Daoy (cell line): Measurements from ENCODE around the gene HELB. TPM values are rescaled to one million over a fixed set of nuclear protein-coding genes. Genes with fewer than 3 reads are reported as not detected.

Experiments used
- DNase-seq: peaks from one replicate; pipeline ENCODE4 v3.0.0-alpha.2; 2015; ENCODE audit warnings: low read depth
- total RNA-seq: library from RNA; depleted of rRNA; stranded (reverse); fragments of >200 nt; shearing (Covaris generic); gene quantifications from 2 replicates; pipeline ENCODE4 v1.2.3, GENCODE V29; 2014; rRNA removed

HELB gene
- total RNA-seq, 1 experiment from 2014 or later: 3.2 TPM

DNA sequence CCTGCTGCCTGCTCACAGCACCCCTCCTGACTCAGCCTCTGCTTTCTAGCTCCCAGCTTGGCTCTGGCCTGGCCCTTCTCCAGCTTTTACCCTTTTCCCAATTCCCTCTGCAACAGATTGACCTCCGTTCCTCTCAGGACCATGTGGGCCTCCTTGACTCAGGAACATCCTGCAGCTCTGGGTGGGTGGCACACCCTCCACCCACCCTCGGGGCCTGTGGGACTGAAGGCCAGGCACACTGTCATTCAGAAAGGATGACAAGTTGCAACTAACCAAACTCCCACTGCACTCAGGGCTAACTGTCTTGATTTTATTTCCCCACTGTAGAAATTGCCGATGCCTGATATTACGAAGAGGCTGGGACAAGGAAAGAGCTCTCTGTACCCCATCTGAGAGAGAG, 59.4 kb downstream of the HELB start:
- DNase-seq: no peak

- no peak for DNase-seq
Observed at GRCh38 chr12:66365718-66366490, 63.6 kb downstream of the HELB start.

DNA sequence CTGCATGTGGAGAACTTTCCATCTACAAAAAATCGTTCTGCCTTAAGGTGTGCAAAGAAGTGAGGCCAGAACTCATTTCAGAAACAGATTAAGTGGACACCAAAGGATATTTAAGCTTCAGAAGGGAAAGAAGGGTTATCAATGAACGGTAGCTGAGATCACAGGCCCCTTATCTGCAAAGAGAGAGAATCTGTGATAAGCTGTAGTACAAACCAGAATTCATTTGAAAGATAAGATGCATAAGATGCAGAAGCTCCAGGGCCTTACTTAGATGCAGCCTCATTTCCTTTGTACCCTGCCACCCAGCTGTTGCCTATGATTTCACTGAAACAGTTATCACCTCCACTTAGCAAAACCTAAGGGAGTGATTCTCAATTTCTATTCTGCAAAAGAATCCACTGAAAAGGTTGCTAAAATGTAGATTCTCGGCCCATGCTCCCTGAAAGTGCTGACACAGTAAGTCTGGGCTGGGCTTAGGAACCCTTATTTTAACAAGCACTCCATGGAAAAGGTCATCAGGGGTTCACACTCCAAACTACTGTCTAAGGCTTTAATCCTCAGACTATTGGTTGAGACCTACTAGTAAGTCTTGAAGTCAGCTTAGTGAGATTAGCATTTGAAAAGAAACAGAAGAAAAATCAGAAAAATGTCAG, 64.8 kb downstream of the HELB start:
- no peak for DNase-seq

DNA sequence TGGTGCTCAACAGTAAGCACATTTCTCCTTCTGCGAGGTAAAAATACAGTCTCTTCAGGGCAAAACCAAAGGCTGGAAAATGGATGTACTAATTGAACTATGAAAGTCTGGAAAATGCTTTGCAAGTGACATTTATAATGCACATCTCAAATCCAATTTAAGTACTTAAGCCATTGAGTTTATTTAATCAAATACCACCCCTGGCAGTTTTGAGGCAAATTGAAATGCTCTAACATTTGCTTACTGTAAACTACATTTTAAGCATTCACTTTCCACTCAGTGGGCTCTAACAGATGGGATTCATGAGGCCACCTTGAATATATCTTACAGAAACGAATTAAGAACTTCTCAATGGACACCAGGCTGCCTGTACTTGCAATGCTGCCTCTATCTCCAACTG, 69.7 kb downstream of the HELB start:
- DNase-seq: no peak

DNA sequence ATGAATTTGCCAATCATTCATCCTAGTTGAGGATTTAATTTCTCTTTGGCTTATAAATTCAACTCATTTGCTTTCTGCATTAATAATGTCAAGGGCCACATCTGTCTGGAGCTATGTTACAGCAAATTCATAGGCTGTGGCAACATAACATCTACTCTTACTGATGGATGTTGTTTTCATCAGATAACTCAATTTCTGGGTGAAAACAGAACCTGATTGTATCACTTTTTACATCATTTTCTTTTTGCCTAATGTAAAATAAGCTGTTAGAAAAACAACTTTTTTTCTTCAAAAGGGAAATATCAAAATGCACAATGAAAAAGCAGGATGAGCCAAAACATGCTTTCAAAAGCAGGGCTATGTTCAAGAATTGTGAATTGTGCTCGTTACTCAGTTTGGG, 73.3 kb downstream of the HELB start:
- no peak for DNase-seq

- no peak for DNase-seq
Observed at GRCh38 chr12:66379616-66380015, 77.3 kb downstream of the HELB start.

GRCh38 chr12:66380769-66381535, 78.7 kb downstream of the HELB start:
- no peak for DNase-seq

DNA sequence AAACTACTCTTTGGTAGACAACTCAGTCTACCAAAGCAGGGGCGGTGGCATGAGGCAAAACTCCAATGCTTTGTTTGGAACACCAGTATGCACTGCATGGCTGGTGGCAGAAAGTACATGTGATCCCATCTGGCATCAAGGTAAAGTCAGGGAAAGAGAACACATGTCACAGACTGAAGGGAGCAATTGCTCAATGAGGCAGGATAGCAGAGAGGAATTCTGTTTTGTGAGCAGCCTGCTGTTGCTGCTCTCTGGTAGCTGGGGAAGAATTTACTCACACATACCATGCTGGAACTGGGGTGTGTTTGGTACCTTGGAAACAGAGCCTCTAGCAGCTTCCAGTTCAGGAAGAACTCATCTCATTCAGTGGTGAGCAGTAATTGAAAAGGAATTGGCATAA, 84.8 kb downstream of the HELB start:
- DNase-seq: no peak

Other genes starting within 250 kb of the HELB start
- gene LLPH, start 171.7 kb upstream of the HELB start, total RNA-seq: 17.0 and 36.6 TPM in 2 replicates
- 130 and 135 TPM in 2 replicates for gene TMBIM4, start 132.5 kb upstream of the HELB start, total RNA-seq
- 0.09 and 0.17 TPM in 2 replicates for gene IRAK3, start 113.3 kb upstream of the HELB start, total RNA-seq